Activated CD4-positive, CD25-positive, alpha-beta regulatory T cell treated with anti-CD3 and anti-CD28 coated beads, Interleukin-2, amount 50 U/mL, for 16 hours (primary cell): ENCODE measurements around the gene PLD2.

Experiments
- DNase-seq: peaks from one replicate; pipeline ENCODE4 v3.0.0-alpha.2; 2020; ENCODE audit warnings: low read depth, low spot score

The PLD2 gene

GRCh38 chr17:4833941-4834680 is 27.2 kb downstream of the PLD2 start:
- DNase-seq = no peak

DNA sequence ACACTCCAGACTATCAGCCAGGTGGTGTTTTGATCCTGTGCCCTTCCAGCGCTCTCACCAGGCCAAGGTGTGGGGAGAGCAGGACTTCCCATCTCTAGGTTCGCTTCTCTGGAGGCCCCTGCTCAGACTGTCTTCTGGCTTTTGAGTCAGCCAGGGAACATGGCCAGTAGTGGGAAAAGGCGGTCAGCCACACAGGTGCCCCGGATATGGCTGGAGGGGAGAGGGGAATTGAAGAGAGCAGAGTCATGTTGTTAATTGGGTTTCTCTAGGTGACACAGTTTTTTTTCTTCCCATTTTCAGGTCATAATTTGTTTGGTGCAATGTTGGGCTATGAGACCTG is 27.7 kb downstream of the PLD2 start:
- DNase-seq = no peak

GRCh38 chr17:4836221-4836620 is 29.3 kb downstream of the PLD2 start:
- no peak for DNase-seq

- no peak for DNase-seq
Observed at GRCh38 chr17:4837471-4838308, 30.7 kb downstream of the PLD2 start.

- no peak for DNase-seq
Observed at GRCh38 chr17:4838309-4838785, 31.4 kb downstream of the PLD2 start.

DNA sequence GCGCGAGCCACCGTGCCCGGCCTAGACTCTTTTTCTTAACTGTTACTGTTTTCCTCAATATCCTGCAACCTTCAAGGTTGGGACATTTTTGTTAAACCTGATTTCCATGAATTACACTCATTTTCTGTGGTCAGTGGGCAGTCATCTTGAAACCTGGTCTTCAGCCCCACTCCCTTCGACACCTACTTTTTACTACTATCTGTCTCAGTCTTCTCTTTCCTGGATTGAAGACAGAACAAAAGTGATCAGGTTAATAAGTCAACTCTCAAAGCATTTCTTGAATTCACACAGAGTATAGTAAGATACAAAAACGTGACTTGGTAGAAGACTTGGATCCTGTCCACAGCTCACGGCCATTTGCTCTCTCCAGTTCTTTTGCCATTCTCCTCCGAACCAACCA is 32.3 kb downstream of the PLD2 start:
- no peak for DNase-seq

GRCh38 chr17:4839965-4840892 is 33.3 kb downstream of the PLD2 start:
- no peak for DNase-seq

DNA sequence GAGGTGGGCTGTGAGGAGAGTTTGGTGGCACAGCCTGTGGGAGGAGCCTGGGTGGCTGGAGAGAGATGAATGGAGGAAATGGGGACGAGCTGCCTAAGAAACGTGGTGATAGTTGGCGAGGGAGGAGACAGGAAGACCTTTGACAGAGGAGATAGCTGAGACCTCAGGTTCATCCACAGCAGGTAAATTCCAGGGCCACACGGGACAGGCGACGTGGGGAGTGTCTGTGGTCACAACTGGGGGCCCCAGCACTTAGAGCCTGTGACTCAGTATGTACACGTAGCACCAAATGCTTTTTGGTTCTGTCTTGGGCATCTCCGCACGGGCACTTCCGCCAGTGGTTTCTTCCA is 33.9 kb downstream of the PLD2 start:
- DNase-seq = no peak

GRCh38 chr17:4842376-4842775 is 35.4 kb downstream of the PLD2 start:
- no peak for DNase-seq

DNA sequence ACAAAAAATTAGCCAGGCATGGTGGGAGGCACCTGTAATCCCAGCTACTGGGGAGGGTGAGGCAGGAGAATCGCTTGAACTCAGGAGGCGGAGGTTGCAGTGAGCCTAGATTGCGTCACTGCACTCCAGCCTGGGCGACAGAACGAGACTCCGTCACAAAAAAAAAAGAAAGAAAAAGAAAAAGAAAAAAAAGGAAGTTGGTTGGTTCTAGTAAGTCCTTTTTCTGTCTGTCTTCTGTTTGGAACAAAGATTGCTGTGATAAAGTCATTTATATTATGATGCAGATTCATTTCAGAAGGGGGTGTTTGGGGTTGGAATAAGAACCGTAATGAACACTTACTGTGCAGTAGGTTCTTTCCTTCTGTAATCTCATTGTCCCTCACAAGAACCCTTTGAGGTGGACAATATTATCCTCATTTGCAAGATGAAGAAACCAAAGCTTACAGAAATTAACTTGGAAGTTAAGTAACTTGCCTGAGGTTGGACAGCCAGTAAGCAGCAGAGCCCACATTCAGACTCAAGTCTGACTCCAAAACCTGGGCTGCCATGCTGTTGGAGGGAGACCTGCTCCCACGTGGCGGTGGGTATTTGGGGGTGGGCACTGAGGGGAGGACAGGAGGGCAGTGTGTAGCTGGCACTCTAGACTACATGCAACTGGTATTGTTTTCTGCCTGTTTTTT is 36.5 kb downstream of the PLD2 start:
- DNase-seq = no peak

DNA sequence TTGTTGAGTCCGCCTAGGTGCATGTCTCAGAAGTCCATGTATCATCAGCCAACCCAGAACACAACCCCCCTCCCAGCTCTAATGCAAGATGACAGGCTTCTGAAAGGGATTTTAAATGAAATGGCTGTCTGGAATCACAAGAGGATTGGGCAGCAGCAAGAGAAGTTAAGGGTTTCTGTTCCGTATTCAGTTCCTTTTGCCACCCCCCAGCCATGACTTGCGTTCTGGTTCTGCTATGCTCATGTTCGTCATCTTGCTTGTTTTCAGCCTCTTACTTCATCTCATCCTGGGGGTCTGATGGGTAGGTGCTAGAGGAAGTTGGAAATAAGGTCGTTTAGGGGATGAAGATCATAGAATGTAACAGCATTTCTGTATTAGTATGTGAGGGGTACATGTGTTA is 38.2 kb downstream of the PLD2 start:
- DNase-seq = no peak

- no peak for DNase-seq
Observed at GRCh38 chr17:4846635-4847390, 39.9 kb downstream of the PLD2 start.

DNA sequence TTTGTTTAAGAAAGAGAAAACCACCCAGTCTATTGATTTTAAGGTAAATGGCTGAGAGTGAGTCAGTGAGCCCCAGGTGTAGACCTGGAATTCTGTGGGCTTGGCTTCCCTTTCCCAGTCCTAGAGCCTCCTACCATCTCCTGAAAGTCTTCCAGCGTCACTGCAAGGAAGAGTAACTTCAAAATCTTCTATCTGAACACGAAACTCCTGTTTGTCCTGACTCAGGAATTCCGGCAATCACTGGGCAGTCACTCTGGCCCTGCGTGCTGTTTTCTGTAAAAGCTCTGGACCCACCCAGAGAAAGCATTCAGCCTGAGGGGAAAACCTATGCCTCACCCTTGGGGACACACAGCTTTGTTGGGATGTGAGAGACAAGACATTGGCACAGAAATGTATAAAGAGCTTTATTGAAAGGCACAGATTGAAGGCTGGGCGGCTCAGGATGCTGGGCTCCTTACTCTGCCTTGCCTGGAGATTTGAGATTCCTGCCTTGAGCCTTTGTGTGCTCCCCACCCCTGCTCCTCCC is 42.1 kb downstream of the PLD2 start:
- DNase-seq = no peak

- DNase-seq = no peak
Observed at GRCh38 chr17:4850246-4850645, 43.3 kb downstream of the PLD2 start.

DNA sequence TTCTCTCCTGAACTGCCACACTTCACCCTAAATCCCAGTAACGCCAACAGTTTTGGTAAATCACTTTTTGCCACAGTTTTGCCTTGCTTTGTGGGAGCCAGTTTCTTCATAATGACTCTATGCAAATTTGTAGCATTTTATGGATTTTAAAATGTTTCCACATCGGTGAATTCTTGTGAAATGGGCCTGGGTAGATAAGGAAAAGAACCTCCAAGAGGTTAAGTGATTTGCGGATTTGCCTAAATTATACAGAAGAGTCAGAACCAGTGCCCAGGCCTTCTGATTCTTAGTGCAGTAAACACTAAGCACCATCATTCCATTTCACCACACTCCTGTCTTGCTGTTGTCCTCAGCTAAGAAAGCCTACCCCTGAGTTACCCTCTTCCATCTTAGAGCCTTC is 44.1 kb downstream of the PLD2 start:
- DNase-seq = no peak

DNA sequence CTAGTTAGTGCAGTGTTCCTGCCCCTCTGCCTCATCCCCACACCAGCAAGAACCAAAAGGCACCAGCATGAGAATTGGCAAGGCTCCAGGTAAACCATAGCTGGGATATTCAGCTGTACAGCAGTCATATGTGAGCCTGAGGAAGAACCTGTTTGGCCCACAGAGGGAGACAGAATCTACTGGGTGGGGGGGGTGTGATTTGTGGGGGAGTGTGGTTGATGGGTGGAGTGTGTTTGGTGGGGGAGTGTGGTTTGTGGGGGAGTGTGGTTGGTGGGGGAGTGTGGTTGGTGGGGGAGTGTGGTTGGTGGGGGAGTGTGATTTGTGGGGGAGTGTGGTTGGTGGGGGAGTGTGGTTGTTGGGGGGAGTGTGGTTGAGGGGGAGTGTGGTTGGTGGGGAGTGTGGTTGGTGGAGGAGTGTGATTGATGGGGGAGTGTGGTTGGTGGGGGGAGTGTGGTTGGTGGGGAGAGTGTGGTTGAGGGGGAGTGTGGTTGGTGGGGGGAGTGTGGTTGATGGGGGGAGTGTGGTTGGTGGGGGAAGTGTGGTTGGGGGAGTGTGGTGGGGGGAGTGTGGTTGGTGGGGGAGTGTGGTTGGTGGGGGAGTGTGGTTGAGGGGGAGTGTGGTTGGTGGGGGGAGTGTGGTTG is 45.7 kb downstream of the PLD2 start:
- no peak for DNase-seq

DNA sequence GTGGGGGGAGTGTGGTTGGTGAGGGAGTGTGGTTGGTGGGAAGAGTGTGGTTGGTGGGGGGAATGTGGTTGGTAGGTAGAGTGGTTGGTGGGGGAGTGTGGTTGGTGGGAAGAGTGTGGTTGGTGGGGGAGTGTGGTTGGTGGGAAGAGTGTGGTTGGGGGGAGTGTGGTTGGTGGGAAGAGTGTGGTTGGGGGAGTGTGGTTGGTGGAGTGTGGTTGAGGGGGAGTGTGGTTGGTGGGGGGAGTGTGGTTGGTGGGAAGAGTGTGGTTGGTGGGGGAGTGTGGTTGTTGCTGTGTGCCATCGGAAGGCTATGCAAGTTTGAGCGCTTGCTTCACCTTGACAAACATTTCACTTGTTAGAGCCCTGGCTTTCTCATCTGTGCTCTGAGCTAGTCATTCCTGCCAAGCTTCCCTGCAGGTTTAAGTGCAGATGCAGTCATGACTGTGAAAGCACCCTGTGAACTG is 46.3 kb downstream of the PLD2 start:
- DNase-seq = no peak

- DNase-seq = no peak
Observed at GRCh38 chr17:4854111-4854681, 47.2 kb downstream of the PLD2 start.

DNA sequence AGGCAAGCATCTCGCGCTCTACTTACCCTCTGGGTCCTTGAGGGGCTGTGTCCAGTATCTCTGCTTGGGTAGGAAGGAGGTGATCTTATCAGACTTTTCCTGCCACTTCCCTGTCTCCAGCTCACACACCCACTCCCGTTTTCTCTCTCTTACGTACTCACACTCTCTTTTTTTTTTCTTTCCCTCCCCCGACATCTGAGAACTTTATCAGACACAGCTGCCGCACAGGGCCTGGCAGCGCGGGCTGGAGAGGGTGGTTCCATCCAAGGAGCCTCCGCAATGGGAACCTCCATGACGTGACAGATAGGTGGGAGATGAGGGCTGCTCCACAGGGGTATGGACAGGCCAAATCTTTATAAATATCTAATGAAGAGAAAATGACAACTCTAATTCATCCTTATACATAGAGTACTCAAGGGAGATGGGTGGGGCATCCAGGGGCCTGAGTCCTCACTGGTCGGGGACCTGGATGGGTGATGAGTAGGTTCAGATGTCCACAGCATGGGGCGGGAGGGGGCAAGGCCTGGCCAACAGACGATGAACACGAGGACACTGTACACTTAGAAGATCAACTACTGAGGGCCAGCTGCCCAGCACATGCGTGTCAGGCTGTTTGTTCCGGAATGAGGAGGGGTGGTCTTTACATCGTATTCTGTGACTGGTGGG is 49.5 kb downstream of the PLD2 start:
- no peak for DNase-seq
